Ishikawa (cell line): ENCODE results near the gene C10orf95.

Experiments used
- CEBPB ChIP-seq: IDR thresholded peaks from 2 replicates; pipeline ENCODE4 v1.6.1; 2012
- CREB1 ChIP-seq: IDR thresholded peaks from 2 replicates; pipeline ENCODE4 v1.6.1; 2012; ENCODE audit warnings: low read depth
- EP300 ChIP-seq: IDR thresholded peaks from 2 replicates; pipeline ENCODE4 v1.6.1; 2012; ENCODE audit warnings: borderline replicate concordance
- FOXM1 ChIP-seq: IDR thresholded peaks from 2 replicates; pipeline ENCODE4 v1.6.1; 2012; ENCODE audit warnings: low read depth, borderline replicate concordance
- MAX ChIP-seq: IDR thresholded peaks from 2 replicates; pipeline ENCODE4 v1.6.1; 2012
- NFIC ChIP-seq: IDR thresholded peaks from 2 replicates; pipeline ENCODE4 v1.6.1; 2012
- RAD21 ChIP-seq: IDR thresholded peaks from 2 replicates; pipeline ENCODE4 v1.6.1; 2012; ENCODE audit warnings: low read depth
- TAF1 ChIP-seq: IDR thresholded peaks from 2 replicates; pipeline ENCODE4 v1.6.1; 2012; ENCODE audit warnings: low read depth, mild to moderate bottlenecking
- TEAD4 ChIP-seq: IDR thresholded peaks from 2 replicates; pipeline ENCODE4 v1.6.1; 2012
- USF1 ChIP-seq: IDR thresholded peaks from 2 replicates; pipeline ENCODE4 v1.6.1; 2012
- YY1 ChIP-seq: IDR thresholded peaks from 2 replicates; pipeline ENCODE4 v1.6.1; 2012; ENCODE audit warnings: low read depth
- ZBTB7A ChIP-seq: IDR thresholded peaks from 2 replicates; pipeline ENCODE4 v1.6.1; 2012; ENCODE audit warnings: low read depth
- TF ChIP-seq, protein P1 (sequence below): IDR thresholded peaks from 2 replicates; pipeline ENCODE4 v1.6.1; 2012; ENCODE audit warnings: low read depth, mild to moderate bottlenecking

DNA sequence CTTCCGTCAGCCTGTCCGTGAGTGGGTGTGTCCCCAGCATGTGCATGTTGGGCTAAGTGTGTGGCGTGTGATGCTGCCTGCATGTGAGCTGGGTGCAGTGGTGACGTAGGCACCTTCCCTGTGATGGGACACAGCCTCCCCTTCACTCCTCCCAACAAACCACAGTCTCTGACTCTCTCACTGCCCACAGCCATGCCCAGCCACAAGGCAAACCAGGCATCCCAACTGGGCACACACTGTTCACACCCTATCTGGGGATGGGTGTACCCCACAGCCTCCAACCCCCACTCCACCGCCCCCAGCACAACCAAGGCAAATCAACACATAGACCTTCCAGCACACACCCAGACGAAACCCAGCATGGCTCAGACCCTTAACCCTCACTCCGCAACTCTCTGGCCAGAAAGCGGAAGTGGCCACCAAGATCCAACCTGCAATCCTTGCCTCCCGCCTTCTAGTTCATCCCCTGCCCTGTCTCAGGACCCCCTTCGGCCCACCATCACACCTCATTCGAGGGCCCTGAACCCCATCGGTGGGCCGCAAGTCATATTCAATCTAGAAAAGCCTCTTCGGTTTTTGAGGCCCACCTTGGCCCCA, 43.1 kb downstream of the C10orf95 start:
- TF ChIP-seq MAX, result no peak
- TF ChIP-seq FOXM1, result no peak
- no peak for TF ChIP-seq NFIC
- TF ChIP-seq EP300, result no peak
- no peak for TF ChIP-seq USF1
- TF ChIP-seq, protein P1, sequence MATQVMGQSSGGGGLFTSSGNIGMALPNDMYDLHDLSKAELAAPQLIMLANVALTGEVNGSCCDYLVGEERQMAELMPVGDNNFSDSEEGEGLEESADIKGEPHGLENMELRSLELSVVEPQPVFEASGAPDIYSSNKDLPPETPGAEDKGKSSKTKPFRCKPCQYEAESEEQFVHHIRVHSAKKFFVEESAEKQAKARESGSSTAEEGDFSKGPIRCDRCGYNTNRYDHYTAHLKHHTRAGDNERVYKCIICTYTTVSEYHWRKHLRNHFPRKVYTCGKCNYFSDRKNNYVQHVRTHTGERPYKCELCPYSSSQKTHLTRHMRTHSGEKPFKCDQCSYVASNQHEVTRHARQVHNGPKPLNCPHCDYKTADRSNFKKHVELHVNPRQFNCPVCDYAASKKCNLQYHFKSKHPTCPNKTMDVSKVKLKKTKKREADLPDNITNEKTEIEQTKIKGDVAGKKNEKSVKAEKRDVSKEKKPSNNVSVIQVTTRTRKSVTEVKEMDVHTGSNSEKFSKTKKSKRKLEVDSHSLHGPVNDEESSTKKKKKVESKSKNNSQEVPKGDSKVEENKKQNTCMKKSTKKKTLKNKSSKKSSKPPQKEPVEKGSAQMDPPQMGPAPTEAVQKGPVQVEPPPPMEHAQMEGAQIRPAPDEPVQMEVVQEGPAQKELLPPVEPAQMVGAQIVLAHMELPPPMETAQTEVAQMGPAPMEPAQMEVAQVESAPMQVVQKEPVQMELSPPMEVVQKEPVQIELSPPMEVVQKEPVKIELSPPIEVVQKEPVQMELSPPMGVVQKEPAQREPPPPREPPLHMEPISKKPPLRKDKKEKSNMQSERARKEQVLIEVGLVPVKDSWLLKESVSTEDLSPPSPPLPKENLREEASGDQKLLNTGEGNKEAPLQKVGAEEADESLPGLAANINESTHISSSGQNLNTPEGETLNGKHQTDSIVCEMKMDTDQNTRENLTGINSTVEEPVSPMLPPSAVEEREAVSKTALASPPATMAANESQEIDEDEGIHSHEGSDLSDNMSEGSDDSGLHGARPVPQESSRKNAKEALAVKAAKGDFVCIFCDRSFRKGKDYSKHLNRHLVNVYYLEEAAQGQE, result no peak
- no peak for TF ChIP-seq CREB1
- TF ChIP-seq TEAD4, result no peak
- TF ChIP-seq CEBPB, result no peak
- TF ChIP-seq YY1, result no peak
- no peak for TF ChIP-seq TAF1
- TF ChIP-seq RAD21, result no peak
- TF ChIP-seq ZBTB7A, result no peak
